Activated CD8-positive, alpha-beta memory T cell treated with anti-CD3 and anti-CD28 coated beads, Interleukin-2, amount 50 U/mL, for 24 hours (primary cell): ENCODE data around the gene MXI1.

Experiments used
- DNase-seq: peaks from one replicate; pipeline ENCODE4 v3.0.0-alpha.2; 2020; ENCODE audit errors: extremely low read depth

MXI1 gene

DNA sequence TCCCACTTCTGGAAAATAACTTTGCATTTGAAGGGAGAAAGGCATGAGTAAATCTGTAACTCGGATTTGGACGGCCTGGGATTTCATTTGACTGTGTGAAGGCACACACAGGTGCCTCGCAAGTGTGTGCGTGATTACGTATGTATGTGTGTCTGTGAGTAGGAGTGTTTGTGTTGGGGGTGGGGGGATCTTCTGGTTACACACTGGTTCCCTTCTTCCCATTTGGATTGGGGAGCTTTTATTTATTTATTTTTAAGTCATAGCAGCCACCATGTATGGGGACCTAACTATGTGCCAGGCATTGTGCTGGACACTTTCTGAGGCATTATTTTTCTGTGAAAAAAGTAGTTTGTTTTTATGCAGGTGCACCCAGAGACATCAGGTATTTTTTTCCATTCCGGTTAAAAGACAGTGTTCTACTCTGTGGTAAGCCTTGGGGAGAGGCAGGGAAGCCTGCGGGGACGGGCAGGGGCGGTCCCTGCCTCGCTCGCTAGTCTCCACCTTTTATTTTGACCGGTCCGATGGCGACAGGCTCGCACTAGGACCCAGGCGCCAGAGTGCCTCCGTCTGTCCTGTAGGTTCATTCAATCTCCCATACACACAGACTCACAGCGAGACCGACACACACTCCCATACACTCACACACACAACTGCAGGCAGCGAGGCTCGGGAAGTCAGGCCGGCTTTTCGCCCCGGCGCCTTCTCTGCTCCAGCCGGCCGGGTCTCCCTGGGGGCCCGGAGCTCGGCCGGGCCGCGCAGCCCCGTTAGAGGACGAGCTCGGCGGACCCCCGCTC is at the start of gene MXI1:
Gene MXI1, plus strand, starts transcription at position 595 of the 794 bp plus-strand sequence. CDS start 204 bp downstream, outside the sequence.
- no peak for DNase-seq

DNA sequence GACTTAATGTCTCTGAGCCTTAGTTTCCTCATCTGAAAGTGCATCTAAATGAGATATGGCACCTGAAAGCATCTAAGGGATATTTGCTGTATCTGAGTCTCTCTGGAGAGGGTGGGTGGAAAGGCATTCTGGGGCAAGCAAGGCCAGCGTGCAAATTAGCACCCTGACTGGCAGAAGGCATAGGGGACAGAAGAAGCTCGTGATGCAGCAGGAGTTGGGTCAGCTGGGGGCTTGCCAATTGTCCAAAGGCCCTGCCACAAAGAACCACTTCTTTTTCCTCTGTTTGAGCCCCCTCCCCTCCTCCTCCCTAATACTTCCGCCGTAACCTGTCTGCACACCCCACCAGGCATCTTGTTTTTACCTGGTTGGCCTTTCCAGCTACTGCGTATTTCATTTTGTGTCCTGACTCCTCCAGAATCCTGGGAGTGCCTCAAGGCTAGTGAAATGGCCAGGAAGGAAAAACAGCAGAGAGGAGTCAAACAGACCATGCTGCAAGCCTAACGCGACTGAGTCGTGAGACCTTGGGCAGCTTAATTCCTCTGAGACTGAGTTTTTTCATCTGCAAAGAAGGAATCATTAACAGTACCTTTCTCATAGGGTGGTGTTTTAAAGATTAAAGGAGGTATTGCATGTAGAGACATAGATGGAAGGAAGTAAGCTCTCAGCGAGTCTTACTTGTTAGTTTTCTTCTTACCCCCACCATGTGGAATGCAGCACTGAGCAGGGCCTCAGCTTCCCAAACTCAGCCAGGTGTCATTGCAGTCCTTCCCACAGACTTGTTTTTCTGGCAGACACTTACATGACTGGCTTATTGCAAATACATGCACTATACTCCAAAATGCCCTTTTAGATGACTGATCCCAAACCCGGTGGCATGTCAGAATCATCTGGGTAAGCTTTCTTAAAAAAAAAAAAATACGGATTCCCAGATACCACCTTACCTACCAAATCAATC is 49.1 kb upstream of the MXI1 start:
- DNase-seq = no peak

DNA sequence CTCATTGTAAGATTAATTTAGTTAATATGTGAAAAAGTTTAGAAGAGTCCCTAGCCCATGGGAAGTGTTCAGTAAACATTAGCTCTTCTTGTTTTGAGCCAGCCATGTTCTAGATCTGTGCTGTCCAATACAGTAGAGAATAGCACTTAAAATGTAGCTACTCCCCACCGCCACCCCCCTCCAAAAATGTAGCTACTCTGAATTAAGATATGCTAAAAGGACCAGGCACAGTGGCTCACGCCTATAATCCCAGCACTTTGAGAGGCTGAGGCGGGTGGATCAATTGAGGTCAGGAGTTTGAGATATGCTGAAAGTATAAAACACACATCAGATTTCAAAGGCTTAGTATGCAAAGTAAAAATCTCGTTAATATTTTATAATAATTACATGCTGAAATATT is 47.3 kb upstream of the MXI1 start:
- no peak for DNase-seq

- DNase-seq = no peak
These were observed 46.9 kb upstream of the MXI1 start for GRCh38 chr10:110160522-110160921.

GRCh38 chr10:110162741-110163145 is 44.7 kb upstream of the MXI1 start:
- no peak for DNase-seq

GRCh38 chr10:110163192-110163773 is 44.1 kb upstream of the MXI1 start:
- no peak for DNase-seq

GRCh38 chr10:110163841-110164240 is 43.6 kb upstream of the MXI1 start:
- no peak for DNase-seq

DNA sequence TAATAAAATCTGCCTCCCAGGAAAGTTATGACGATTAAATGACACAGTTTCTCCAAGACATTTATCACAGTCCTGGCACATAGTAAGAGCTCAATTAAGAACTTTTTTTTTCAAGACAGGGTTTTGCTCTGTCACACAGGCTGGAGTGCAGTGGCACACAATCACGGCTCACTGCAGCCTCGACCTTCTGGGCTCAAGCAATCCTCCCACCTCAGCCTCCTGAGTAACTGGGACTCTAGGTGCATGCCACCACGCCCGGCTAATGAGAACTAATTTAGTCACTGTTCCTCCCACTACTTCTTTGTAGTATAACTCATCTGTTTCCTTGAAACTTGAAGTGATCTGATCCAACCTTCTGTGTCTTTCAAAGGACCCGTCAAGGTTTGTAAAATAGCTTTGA is 42.2 kb upstream of the MXI1 start:
- no peak for DNase-seq

DNA sequence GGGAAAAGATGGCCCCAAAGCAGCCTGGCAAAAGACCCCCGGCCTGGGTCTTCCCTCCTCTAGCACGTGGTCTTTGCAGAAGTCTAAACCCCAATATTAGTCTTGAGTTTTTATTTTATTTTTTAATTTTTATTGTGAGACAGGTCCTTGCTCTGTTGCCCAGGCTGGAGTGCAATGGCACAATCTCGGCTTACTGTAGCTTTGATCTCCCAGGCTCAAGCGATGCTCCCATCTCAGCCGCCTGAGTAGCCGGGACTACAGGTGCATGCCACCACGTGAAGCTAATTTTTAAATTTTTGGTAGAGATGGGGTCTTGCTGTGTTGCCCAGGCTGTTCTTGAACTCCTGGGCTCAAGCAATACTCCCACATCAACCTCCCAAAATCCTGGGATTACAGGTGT is 40.3 kb upstream of the MXI1 start:
- no peak for DNase-seq

DNA sequence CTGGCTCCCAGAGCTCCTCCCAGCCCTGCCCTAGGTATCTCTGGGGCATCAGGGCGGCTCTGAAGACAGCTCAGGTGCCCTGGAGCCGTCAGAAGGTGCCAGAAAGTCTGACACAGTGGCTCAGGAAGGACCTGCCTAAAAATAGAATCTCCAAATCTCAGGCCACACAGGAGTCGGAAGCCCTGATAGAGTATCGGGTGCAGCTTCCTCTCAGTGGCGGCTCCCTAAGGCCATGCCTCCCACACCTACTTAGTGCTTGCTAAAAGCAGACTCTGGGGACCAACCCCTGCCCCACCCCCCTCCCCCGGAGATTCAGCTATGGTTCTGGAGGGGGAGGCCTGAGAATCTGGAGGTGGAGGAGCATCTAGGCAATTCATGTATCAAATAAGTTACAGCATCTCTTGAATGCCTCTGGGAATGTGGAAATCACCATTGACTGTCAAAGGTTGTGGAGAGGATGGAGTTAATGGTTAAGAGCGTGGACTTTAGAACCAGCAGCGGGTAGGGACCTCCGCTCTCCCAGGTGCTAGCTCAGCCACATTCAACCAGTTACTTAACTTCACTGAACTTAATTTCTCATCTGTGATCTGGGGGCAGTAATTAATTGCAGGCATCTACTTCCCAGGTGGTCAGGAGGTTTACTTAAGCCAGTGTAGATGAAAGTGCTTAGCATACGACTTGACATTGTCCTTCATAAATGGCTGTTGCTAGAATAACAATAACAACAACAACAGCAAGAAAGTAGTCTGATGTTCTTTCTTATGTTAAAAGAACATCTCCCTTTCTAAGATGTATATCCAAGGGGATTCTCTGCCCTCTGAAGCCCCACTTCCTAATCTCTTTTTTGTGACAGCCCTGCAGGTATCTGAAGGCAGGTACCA is 38.6 kb upstream of the MXI1 start:
- no peak for DNase-seq

- no peak for DNase-seq
These were observed 37.8 kb upstream of the MXI1 start for GRCh38 chr10:110169586-110169985.

- DNase-seq = no peak
These were observed 37.0 kb upstream of the MXI1 start for GRCh38 chr10:110170142-110170971.

- no peak for DNase-seq
These were observed 36.4 kb upstream of the MXI1 start for GRCh38 chr10:110171032-110171431.

- no peak for DNase-seq
These were observed 35.2 kb upstream of the MXI1 start for GRCh38 chr10:110172155-110172554.

DNA sequence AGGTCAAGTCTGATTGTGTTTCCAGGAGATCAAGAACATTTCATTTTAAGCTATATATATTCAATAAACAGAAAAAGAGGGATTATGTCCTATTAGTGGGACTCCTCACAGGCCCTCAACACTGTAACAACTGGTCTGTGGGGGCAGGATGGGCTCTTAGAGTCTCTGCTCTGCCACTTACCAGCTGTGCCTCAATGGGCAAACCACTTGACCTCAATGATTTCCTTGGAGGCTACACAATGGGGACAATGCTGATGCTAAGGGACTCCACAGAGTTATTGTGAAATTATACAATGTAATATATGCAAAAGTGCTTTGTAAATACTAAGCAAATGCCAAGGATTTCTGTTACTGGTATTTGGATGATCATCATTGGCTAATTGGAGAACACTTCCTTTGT is 33.2 kb upstream of the MXI1 start:
- no peak for DNase-seq

DNA sequence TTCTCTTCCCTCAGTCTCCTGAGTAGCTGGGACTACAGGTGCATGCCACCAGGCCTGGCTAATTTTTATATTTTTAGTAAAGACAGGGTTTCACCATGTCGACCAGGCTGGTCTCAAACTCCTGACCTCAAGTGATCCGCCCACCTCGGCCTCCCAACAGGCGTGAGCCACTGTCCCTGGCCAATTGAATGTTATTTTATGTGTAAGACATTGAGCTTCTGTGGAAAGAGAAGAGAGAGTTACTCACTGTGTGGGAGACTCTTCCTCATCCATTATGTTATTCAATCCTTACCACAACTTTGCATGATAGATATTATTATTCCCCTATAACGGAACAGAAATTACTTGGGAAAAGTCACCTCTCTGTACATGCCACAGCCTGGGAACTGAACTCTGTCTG is 32.6 kb upstream of the MXI1 start:
- DNase-seq = no peak

GRCh38 chr10:110175406-110175805 is 32.0 kb upstream of the MXI1 start:
- DNase-seq = no peak

- DNase-seq = no peak
These were observed 31.0 kb upstream of the MXI1 start for GRCh38 chr10:110176141-110177030.

- no peak for DNase-seq
These were observed 28.2 kb upstream of the MXI1 start for GRCh38 chr10:110179220-110179619.

DNA sequence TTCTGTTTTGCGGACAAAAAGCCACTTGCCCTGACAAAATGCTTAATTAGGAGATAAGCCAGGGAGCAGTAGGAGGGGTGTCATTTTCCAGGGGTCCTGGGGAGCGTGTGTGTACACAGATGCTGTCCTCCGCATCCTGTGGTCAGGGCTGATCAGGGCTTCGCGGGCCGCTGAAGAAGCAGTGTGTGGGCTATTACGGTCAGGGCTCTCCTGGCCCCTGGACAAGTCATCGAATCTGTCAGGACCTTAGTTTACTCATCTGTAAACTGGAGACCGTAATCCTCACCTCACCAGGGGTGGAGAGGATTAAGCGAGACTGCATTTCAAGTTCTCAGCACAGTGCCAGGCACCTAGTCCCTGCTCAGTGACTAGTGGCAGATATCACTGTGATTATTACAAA is 26.0 kb upstream of the MXI1 start:
- no peak for DNase-seq
